IMR-90 (cell line): ENCODE measurements around the gene MAP4. TPM values are rescaled to one million over a fixed set of nuclear protein-coding genes. Genes with fewer than 3 reads are reported as not detected.

ENCODE experiments used
- ATAC-seq: fragments of 200-7000 bp; cut with Tn5 transposase; 2 replicates; pipeline ENCODE4 v1.9.1; 2020; ENCODE audit warnings: low read depth, mild to moderate bottlenecking, moderate library complexity
- BruUV-seq: library from RNA; stranded (reverse); fragments of 400-500 nt; replicated peaks from 2 replicates; lab custom pipeline; 2021; lab: Mats Ljungman, UMichigan
- CTCF ChIA-PET: fragments of 300-600 bp; formaldehyde crosslinking; extraction: SDS; loops from one replicate; lab custom pipeline; 2021; ENCODE audit warnings: antibody characterized with exemption; lab: Yijun Ruan, JAX
- POLR2A ChIA-PET: fragments of 300-600 bp; sonication (Branson Sonifier 250); formaldehyde crosslinking; loops from one replicate; lab custom pipeline; 2022; ENCODE audit warnings: antibody characterized with exemption; ENCODE audit not compliant: unreplicated experiment; lab: Charles Lee
- DNase-seq: peaks from one replicate; pipeline ENCODE4 v3.0.0; 2013
- H2AFZ ChIP-seq: replicated peaks from 2 replicates; pipeline ENCODE3; 2013; ENCODE audit warnings: low read length, mild to moderate bottlenecking; ENCODE audit not compliant: poor library complexity
- H2AK5ac ChIP-seq: 2 replicates; pipeline ENCODE4 v1.6.1; 2013; ENCODE audit warnings: low read depth, low read length, inconsistent platforms
- H2AK9ac ChIP-seq: replicated peaks from 2 replicates; pipeline ENCODE3; 2013; ENCODE audit warnings: mild to moderate bottlenecking, low read depth, low read length, moderate library complexity; ENCODE audit not compliant: poor library complexity
- H2BK120ac ChIP-seq: 2 replicates; pipeline ENCODE4 v1.6.1; 2013; ENCODE audit warnings: low read depth, low read length, inconsistent platforms
- H2BK15ac ChIP-seq: 3 replicates; pipeline ENCODE4 v1.6.1; 2013; ENCODE audit warnings: low read depth, low read length, inconsistent platforms
- H2BK20ac ChIP-seq: 2 replicates; pipeline ENCODE4 v1.6.1; 2013; ENCODE audit warnings: low read depth, mild to moderate bottlenecking, inconsistent platforms, low read length, moderate library complexity
- H2BK5ac ChIP-seq: 2 replicates; pipeline ENCODE4 v1.6.1; 2013; ENCODE audit warnings: mild to moderate bottlenecking, low read depth, low read length, inconsistent platforms; ENCODE audit not compliant: poor library complexity, severe bottlenecking
- H3K14ac ChIP-seq: replicated peaks from 2 replicates; pipeline ENCODE4 v1.6.1; 2013; ENCODE audit warnings: low read depth, low read length, inconsistent platforms
- H3K18ac ChIP-seq: 2 replicates; pipeline ENCODE4 v1.6.1; 2013; ENCODE audit warnings: low read depth, low read length, control low read depth
- H3K23ac ChIP-seq: 2 replicates; pipeline ENCODE4 v1.6.1; 2013; ENCODE audit warnings: low read depth, low read length, inconsistent platforms
- H3K27ac ChIP-seq: 2 replicates; pipeline ENCODE4 v1.5.1; 2013; ENCODE audit warnings: mild to moderate bottlenecking, control low read depth, low read length; ENCODE audit not compliant: insufficient read depth
- H3K27me3 ChIP-seq: 2 replicates; pipeline ENCODE4 v1.6.1; 2013; ENCODE audit warnings: low read length; ENCODE audit not compliant: control insufficient read depth, insufficient read depth
- H3K36me3 ChIP-seq: 2 replicates; pipeline ENCODE4 v1.6.1; 2013; ENCODE audit warnings: low read length, mixed read lengths; ENCODE audit not compliant: control insufficient read depth, insufficient read depth
- H3K4ac ChIP-seq: 2 replicates; pipeline ENCODE4 v1.6.1; 2013; ENCODE audit warnings: low read depth, low read length, inconsistent platforms
- H3K4me1 ChIP-seq: 2 replicates; pipeline ENCODE4 v1.6.1; 2013; ENCODE audit warnings: low read length, mixed read lengths; ENCODE audit not compliant: control insufficient read depth, insufficient read depth
- H3K4me2 ChIP-seq: 2 replicates; pipeline ENCODE4 v1.6.1; 2013; ENCODE audit warnings: low read depth, mild to moderate bottlenecking, control low read depth, low read length, moderate library complexity
- H3K4me3 ChIP-seq: 2 replicates; pipeline ENCODE4 v1.5.1; 2013; ENCODE audit warnings: low read depth, mild to moderate bottlenecking, control low read depth, low read length, moderate library complexity; ENCODE audit not compliant: insufficient read depth
- H3K56ac ChIP-seq: 2 replicates; pipeline ENCODE4 v1.6.1; 2013; ENCODE audit warnings: low read length, inconsistent platforms; ENCODE audit not compliant: insufficient read depth; ENCODE audit errors: extremely low read depth
- H3K79me1 ChIP-seq, 2 experiments: 2 replicates each; pipeline ENCODE4 v1.6.1; 2013; ENCODE audit warnings: low read length in 2 of 2, inconsistent platforms in 1 of 2, low read depth in 1 of 2
- H3K9ac ChIP-seq: 2 replicates; pipeline ENCODE4 v1.6.1; 2013; ENCODE audit warnings: low read depth, low read length, control low read depth
- H3K9me1 ChIP-seq: 2 replicates; pipeline ENCODE4 v1.6.1; 2013; ENCODE audit warnings: low read length, inconsistent platforms; ENCODE audit not compliant: insufficient read depth
- H3K9me3 ChIP-seq: 2 replicates; pipeline ENCODE4 v1.6.1; 2013; ENCODE audit warnings: low read length; ENCODE audit not compliant: control insufficient read depth, insufficient read depth
- H4K20me1 ChIP-seq: 2 replicates; pipeline ENCODE4 v1.6.1; 2013; ENCODE audit warnings: low read length, inconsistent platforms; ENCODE audit not compliant: insufficient read depth
- H4K5ac ChIP-seq: 2 replicates; pipeline ENCODE4 v1.6.1; 2013; ENCODE audit warnings: mild to moderate bottlenecking, low read depth, low read length, control low read depth
- H4K8ac ChIP-seq, 2 experiments: 2 replicates each; pipeline ENCODE4 v1.6.1; 2013; ENCODE audit warnings: low read depth in 2 of 2, low read length in 2 of 2, control low read depth in 1 of 2, inconsistent platforms in 1 of 2
- H4K91ac ChIP-seq: 2 replicates; pipeline ENCODE4 v1.6.1; 2013; ENCODE audit warnings: low read depth, low read length, inconsistent platforms; ENCODE audit not compliant: insufficient read depth
- BHLHE40 ChIP-seq: fragments of 150-350 bp; IDR thresholded peaks from 2 replicates; pipeline ENCODE4 v1.6.1; 2016; ENCODE audit warnings: mild to moderate bottlenecking, low read depth, low read length
- CHD1 ChIP-seq: IDR thresholded peaks from 2 replicates; pipeline ENCODE4 v1.6.1; 2012; ENCODE audit warnings: low read depth, low read length, improper control_type of control experiment
- FOS ChIP-seq: fragments of 150-350 bp; IDR thresholded peaks from 2 replicates; pipeline ENCODE4 v1.6.1; 2016; ENCODE audit warnings: low read depth, low read length
- MXI1 ChIP-seq: IDR thresholded peaks from 2 replicates; pipeline ENCODE4 v1.6.1; 2012; ENCODE audit warnings: low read depth, mild to moderate bottlenecking, low read length, moderate library complexity, borderline replicate concordance
- WGBS, 2 experiments: methylation state at CpG; one replicate each; pipeline versions ENCODE4 v1.1.5 to v1.1.7; 2013; ENCODE audit warnings: missing lambda C conversion rate in 2 of 2; ENCODE audit not compliant: insufficient read length in 1 of 2; ENCODE audit errors: extremely low coverage in 2 of 2; 5-methylcytosine and 5-hydroxymethylcytosine counted together
- dilution Hi-C: fragments of 300-500 bp; cut with HindIII; formaldehyde crosslinking; loops from one replicate; pipeline ENCODE4 v1.14.3; 2018; ENCODE audit warnings: low sequenced_read_pairs; ENCODE audit not compliant: unreplicated experiment
- in situ Hi-C: fragments of 300-500 bp; cut with MboI; formaldehyde crosslinking; loops from 3 replicates; pipeline ENCODE4 v1.14.3; 2019; ENCODE audit warnings: low sequenced_read_pairs, inconsistent platforms, mixed read lengths
- intact Hi-C: fragments of 100-400 bp; cut with micrococcal nuclease; formaldehyde crosslinking; loops from 2 replicates; pipeline ENCODE4 v1.10.0; 2022
- polyA plus RNA-seq, 3 experiments: library from polyadenylated mRNA; depleted of rRNA; stranded (reverse); fragments of >200 nt; gene quantifications; 2 replicates each; pipeline ENCODE4 v1.2.3, GENCODE V29; 2012; ENCODE audit warnings: low replicate concordance in 1 of 3
- total RNA-seq: library from RNA; depleted of rRNA; stranded (reverse); fragments of >200 nt; gene quantifications from 2 replicates; pipeline ENCODE4 v1.2.3, GENCODE V29; 2012
- TF ChIP-seq, protein P1 (sequence below): fragments of 150-350 bp; IDR thresholded peaks from 2 replicates; pipeline ENCODE4 v1.6.1; 2017; ENCODE audit warnings: mild to moderate bottlenecking, antibody characterized with exemption, low read length, low read depth

The MAP4 gene
- total and polyA plus RNA-seq, 2 of the 4 experiments (the other 2 are of a cell fraction), result 87.8 to 216 TPM

DNA sequence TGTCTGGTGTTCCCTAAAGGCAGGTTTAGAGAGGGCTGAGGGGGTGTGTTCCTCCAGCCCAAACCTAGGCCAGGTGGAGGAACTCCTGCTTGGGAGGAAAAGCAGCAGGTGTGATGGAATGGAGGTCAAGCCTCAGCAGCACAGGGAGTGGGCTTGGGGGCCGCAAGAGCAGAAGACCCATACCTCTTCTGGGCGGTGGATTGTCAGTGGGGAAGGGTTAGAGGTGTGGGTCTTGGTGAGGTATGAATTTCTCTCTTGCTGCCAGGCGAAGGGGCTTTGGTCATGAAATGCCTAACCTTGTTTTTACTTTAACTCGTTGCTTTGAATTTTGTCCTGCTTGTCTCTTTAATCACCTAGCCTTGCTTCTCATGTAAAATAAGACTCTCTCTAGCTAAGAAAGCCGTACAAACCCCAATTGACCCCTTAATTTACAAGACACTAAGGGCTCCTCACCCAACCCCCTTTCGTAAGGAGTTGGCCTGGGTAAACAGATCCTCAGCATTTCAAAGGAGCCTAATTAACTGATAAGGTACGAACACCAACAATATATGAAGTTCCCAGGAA lies 174.3 kb downstream of the MAP4 start:
- POLR2A ChIA-PET, result no interaction called here
- no peak overlapping the region for H3K4me2 ChIP-seq
- H3K9me3 ChIP-seq, result no peaks in the 10 kb centered on the region
- no peak overlapping the region for H2BK20ac ChIP-seq
- intact Hi-C loops (no loop called here), dilution Hi-C loops (no loop called here), in situ Hi-C loops (no loop called here)
- H3K4me3 ChIP-seq, result no peak overlapping the region
- H3K27me3 ChIP-seq, result no peaks in the 10 kb centered on the region
- no peak overlapping the region for H2BK5ac ChIP-seq
- H3K14ac ChIP-seq, result no peak overlapping the region
- H4K8ac ChIP-seq, result no peak overlapping the region
- no peaks in the 10 kb centered on the region for H3K4me1 ChIP-seq
- ATAC-seq (no peak), DNase-seq (no peak)
- peaks cover 73% of the 10 kb centered on the region for H3K36me3 ChIP-seq
- peaks cover 10 to 32% of the 10 kb centered on the region in 2 experiments for H3K79me1 ChIP-seq
- CTCF ChIA-PET, result no interaction called here
- WGBS, 2 experiments, result 76% methylated on average over 3 of the region's 7 CpGs; no CpG with 5 or more reads in 1 of the 2 experiments
- H4K91ac ChIP-seq, result no peak overlapping the region
- 0 out of 2 replicates have a peak, but pooled peaks cover 2% of the 10 kb centered on the region for H3K9me1 ChIP-seq
- no peak overlapping the region for H2AFZ ChIP-seq
- no peak overlapping the region for H3K27ac ChIP-seq
- H2BK15ac ChIP-seq, result no peak overlapping the region
- no peak overlapping the region for H2AK5ac ChIP-seq
- TF ChIP-seq, protein P1, sequence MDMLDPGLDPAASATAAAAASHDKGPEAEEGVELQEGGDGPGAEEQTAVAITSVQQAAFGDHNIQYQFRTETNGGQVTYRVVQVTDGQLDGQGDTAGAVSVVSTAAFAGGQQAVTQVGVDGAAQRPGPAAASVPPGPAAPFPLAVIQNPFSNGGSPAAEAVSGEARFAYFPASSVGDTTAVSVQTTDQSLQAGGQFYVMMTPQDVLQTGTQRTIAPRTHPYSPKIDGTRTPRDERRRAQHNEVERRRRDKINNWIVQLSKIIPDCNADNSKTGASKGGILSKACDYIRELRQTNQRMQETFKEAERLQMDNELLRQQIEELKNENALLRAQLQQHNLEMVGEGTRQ, result no peak
- TF ChIP-seq BHLHE40 (no peak), FOS (no peak), MXI1 (no peak), CHD1 (no peak)
- no peak overlapping the region for H4K5ac ChIP-seq
- no peak overlapping the region for H3K23ac ChIP-seq
- H3K18ac ChIP-seq, result no peak overlapping the region
- no peak overlapping the region for H3K9ac ChIP-seq
- no peak overlapping the region for H3K56ac ChIP-seq
- BruUV-seq, result no TSS peak
- H2AK9ac ChIP-seq, result no peak overlapping the region
- no peak overlapping the region for H3K4ac ChIP-seq
- H4K20me1 ChIP-seq, result peaks cover 44% of the 10 kb centered on the region
- H2BK120ac ChIP-seq, result no peak overlapping the region
